Thymus (tissue), 11 donors: ENCODE measurements around the gene NUDT5. TPM values are rescaled to one million over a fixed set of nuclear protein-coding genes. Genes with fewer than 3 reads are reported as not detected.

ENCODE experiments used
- DNase-seq, 9 donors: peaks; one replicate each; pipeline ENCODE4 v3.0.0-alpha.2; 2013; ENCODE audit warnings: low spot score in 9 of 9, low read depth in 6 of 9, missing footprints in 1 of 9
- H3K27ac ChIP-seq, 2 donors: one replicate each; pipeline ENCODE4 v1.5.1; 2013; ENCODE audit warnings: control low read depth in 1 of 2, low read depth in 1 of 2, low read length in 1 of 2, mild to moderate bottlenecking in 1 of 2, moderate library complexity in 1 of 2
- H3K27me3 ChIP-seq, 2 donors: one replicate each; pipeline ENCODE4 v1.5.1; 2013; ENCODE audit warnings: low read length in 1 of 2; ENCODE audit not compliant: control insufficient read depth in 2 of 2, insufficient read depth in 1 of 2
- H3K36me3 ChIP-seq, 2 donors: one replicate each; pipeline ENCODE4 v1.5.1; 2013; ENCODE audit warnings: low read length in 1 of 2, mild to moderate bottlenecking in 1 of 2, moderate library complexity in 1 of 2; ENCODE audit not compliant: control insufficient read depth in 2 of 2, insufficient read depth in 2 of 2
- H3K4me1 ChIP-seq, 2 donors: one replicate each; pipeline ENCODE4 v1.5.1; 2013; ENCODE audit warnings: low read length in 2 of 2; ENCODE audit not compliant: control insufficient read depth in 2 of 2, insufficient read depth in 2 of 2
- H3K4me3 ChIP-seq, 2 donors: one replicate each; pipeline ENCODE4 v1.5.1; 2013; ENCODE audit warnings: low read length in 2 of 2, control low read depth in 1 of 2, mild to moderate bottlenecking in 1 of 2
- H3K9me3 ChIP-seq, 2 donors: one replicate each; pipeline ENCODE4 v1.5.1; 2013; ENCODE audit warnings: low read length in 1 of 2, mild to moderate bottlenecking in 1 of 2; ENCODE audit not compliant: control insufficient read depth in 2 of 2, insufficient read depth in 1 of 2
- WGBS: extraction: QIAGEN DNeasy Blood & Tissue Kit; methylation state at CpG from one replicate; pipeline ENCODE4 v1.1.7; 2013; 5-methylcytosine and 5-hydroxymethylcytosine counted together
- polyA plus RNA-seq: library from polyadenylated mRNA; stranded (reverse); fragments of 200-250 nt; gene quantifications from one replicate; pipeline ENCODE4 v1.2.3, GENCODE V29; 2013
- total RNA-seq: library from RNA; stranded (reverse); fragments of 120-200 nt; gene quantifications from one replicate; pipeline ENCODE4 v1.2.4, GENCODE V29; 2013
- donor health status: healthy.

NUDT5 gene
- total and polyA plus RNA-seq, 2 donors = 47.2 to 120 TPM

DNA sequence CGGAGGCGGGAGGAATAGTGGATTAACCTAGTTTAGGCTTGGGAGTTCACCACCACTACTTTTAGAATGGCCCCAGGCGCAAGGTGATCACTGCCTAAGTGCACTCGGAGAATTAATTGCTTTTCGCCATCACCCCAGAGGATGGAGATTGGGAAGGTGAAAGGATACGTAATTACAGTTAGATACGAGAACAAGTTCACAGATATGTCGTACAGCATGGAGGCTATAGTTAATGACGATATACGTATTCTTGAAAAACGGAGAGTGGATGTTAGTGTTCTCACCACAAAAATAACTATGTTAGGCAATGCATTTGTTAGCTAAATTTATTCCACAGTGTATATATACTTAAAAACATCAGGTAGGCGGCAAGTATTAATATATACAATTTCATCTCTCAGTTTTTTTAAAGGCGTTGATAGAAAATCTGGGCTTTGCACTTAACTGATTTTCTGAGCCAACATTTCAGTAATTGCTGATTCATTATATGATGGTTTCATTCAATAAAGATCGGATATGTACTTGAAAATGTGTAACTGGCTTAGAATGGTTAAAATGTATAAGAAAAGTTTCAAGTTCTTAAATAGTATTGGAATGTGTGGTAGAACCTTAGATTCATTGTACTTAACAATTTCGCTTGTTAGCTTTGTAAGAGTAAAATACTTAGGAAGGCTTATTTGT lies 980 bp upstream of the NUDT5 start:
- Histone ChIP-seq H3K27me3 (no peaks in the 10 kb centered on the region), H3K4me1 (peaks cover 19 to 24% of the 10 kb centered on the region in 2 donors), H3K9me3 (no peaks in the 10 kb centered on the region), H3K4me3 (peak overlapping the region; percentile 78 to 86), H3K36me3 (peaks cover 6 to 13% of the 10 kb centered on the region in 2 donors), H3K27ac (peak overlapping the region; percentile 95)
- WGBS = 12% methylated on average over 15 of the region's 15 CpGs
- no peak for DNase-seq

DNA sequence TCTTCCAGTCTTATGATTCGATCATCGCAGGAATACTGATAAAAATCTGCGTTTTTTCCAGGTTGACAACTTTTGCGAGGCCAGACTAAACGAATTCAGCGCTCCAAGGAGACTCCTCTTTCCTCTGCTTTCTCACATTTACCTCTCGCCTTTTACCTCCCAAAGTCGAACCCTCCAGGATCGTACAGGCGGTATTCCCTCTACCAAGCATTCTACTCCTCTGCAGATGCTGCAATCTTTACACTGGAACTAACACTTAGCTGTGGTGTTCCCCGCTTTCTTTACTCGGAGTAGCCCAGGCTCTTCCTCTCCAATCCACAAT lies 449 bp downstream of the NUDT5 start:
- Histone ChIP-seq H3K36me3 (peaks cover 3 to 15% of the 10 kb centered on the region in 2 donors), H3K9me3 (no peaks in the 10 kb centered on the region), H3K4me1 (peaks cover 9 to 15% of the 10 kb centered on the region in 2 donors), H3K27ac (peak overlapping the region; percentile 95), H3K4me3 (peak overlapping the region; percentile 78 to 86), H3K27me3 (no peaks in the 10 kb centered on the region)
- no peak for DNase-seq
- WGBS = under 1% methylated on average over 12 of the region's 12 CpGs

DNA sequence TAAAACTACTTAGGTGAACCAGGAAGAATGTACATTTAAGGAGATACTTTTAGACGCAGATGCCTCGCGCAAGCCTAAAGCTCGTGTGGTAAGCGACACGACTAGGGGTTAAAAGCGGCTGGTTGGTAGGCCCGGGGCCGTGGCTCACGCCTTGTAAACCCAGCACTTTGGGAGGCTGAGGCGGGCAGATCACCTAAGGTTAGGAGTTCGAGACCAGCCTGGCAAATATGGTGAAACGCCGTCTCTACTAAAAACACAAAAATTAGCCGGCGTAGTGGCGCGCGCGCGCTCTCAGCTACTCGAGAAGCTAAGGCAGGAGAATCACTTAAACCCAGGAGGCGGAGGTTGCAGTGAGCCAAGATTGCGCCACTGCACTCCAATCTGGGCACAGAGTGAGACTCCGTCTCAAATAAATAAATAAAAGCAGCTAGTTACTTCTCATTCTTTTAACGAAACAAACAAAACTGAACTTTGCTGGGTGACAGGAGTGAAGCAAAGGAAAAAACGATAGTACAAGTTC lies 879 bp downstream of the NUDT5 start:
- Histone ChIP-seq H3K27me3 (no peaks in the 10 kb centered on the region), H3K27ac (no peak overlapping the region), H3K36me3 (peaks cover 3 to 15% of the 10 kb centered on the region in 2 donors), H3K4me3 (peak overlapping the region; percentile 78 to 86), H3K4me1 (peaks cover 9 to 15% of the 10 kb centered on the region in 2 donors), H3K9me3 (no peaks in the 10 kb centered on the region)
- 15% methylated on average over 27 of the region's 27 CpGs for WGBS
- DNase-seq = peak in 1 of 9 donors; percentile 51

DNA sequence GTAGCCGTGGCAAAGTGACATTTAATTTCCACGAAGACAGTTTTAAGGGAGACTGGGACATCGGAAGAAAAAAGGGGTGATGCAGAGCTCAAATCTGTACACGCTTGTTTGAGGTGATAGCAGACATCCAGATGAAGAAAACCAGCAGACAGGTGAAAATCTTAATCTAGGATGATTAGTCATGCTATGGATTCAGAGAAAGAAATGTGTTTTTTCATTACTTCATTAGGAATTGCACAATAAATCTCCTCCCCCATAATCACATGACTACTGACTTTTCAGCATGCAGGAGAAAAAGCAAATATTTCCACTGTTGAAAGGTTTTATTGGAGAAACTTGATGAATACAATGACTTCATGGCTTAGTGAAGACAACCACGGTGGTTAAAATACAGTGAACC lies 2.5 kb downstream of the NUDT5 start:
- Histone ChIP-seq H3K4me1 (peaks cover 9 to 15% of the 10 kb centered on the region in 2 donors), H3K4me3 (no peak overlapping the region), H3K9me3 (no peaks in the 10 kb centered on the region), H3K36me3 (peaks cover 3 to 6% of the 10 kb centered on the region in 2 donors), H3K27me3 (no peaks in the 10 kb centered on the region), H3K27ac (no peak overlapping the region)
- whole genome bisulfite sequencing = 96% methylated on average over 5 of the region's 5 CpGs
- no peak for DNase-seq

DNA sequence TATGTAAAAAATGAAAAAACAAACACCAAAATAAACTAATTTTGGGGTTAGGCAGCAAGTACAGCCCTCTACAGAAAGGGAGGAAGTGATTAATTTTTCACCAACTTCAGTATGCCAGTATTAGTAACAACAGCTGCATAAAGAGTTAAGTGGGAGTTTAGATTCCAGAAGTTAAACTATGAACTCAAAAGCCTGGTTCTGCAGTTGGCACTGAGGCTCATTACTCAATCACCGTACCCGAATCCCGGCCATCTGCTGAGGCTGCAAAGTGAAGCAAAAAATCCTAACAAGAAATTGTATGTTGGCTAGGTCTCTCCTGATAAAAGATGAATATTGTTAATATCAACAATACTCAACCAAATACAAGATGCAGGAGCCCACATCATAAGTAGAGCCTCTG lies 4.0 kb downstream of the NUDT5 start:
- Histone ChIP-seq H3K4me3 (no peak overlapping the region), H3K4me1 (peaks cover 9% of the 10 kb centered on the region in 2 donors), H3K36me3 (peaks cover 12 to 13% of the 10 kb centered on the region in 2 donors), H3K27me3 (no peaks in the 10 kb centered on the region), H3K9me3 (no peaks in the 10 kb centered on the region), H3K27ac (no peak overlapping the region)
- no peak for DNase-seq
- WGBS = 91% methylated on average over 3 of the region's 3 CpGs

DNA sequence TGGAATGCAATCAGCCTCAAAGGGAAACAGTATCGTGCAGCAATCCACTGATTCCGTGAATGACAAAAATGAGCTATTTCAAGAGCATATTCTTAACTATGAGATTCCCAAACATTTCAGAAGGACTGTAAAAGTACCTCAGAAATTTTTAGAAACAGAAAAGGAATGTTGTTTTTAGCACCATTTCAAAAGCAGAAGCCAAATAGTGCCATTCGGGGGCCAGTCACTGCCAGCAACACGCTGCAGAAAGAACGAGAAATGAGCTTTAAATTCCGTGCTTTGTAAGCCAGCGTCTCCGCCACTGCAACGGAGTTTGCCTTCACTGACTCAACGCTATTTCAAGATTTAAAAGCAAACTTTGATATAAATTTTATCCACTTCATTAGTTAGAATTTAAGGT lies 6.3 kb downstream of the NUDT5 start:
- H3K27ac ChIP-seq = no peak overlapping the region
- H3K4me3 ChIP-seq = no peak overlapping the region
- DNase-seq = no peak
- H3K36me3 ChIP-seq = peaks cover 19 to 32% of the 10 kb centered on the region in 2 donors
- WGBS = 98% methylated on average over 10 of the region's 10 CpGs
- H3K4me1 ChIP-seq = peaks cover 5 to 7% of the 10 kb centered on the region in 2 donors
- no peaks in the 10 kb centered on the region for H3K9me3 ChIP-seq
- no peaks in the 10 kb centered on the region for H3K27me3 ChIP-seq

DNA sequence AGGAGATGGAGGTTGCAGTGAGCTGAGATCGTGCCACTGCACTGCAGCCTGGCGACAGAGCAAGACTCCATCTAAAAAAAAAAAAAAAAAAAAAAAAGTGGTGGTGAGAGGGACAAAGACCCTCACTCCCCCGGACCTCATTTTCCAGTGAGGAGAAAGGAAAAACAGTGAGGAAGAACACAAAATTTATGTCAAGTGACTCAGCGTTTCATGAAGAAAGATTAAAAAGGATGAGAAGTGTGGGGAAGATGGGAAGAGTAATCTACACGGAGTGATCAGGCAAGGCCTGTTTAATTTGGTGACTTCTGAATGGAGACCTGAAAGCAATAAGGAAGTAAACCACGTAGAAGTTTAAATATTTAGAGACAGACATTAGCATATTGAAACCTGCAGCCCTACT lies 7.0 kb downstream of the NUDT5 start:
- 89% methylated on average over 6 of the region's 6 CpGs for WGBS
- H3K4me1 ChIP-seq = no peaks in the 10 kb centered on the region
- H3K9me3 ChIP-seq = no peaks in the 10 kb centered on the region
- peaks cover 19 to 35% of the 10 kb centered on the region in 2 donors for H3K36me3 ChIP-seq
- no peak overlapping the region for H3K4me3 ChIP-seq
- H3K27me3 ChIP-seq = no peaks in the 10 kb centered on the region
- no peak for DNase-seq
- H3K27ac ChIP-seq = no peak overlapping the region

DNA sequence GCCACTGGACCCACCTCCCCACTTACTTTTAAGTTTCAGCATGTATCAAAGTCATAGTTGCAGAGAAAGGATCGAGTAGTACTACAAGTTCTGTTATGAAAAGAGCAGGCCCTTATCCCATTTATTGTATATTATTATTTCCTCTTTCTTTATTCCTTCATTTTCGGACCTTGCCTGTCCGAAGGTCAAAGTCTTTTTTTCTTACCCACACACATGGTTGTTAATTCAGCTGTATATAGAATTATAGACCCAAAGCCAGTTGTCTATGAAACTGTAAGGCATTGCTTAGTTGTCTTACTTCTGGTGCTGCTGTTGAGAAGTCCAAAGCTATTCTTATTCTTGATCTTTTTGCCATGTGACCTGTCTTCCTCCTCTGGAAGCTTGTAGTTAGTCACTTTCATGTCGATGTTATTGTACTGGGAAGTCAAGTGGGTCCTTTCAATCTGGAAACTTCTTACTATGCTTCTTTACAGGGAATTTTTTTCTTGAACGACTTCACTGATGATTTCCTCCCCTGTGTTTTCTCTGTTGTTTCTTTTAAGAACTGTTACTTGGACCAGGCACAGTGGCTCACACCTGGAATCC lies 8.3 kb downstream of the NUDT5 start:
- Histone ChIP-seq H3K4me1 (no peaks in the 10 kb centered on the region), H3K27ac (no peak overlapping the region), H3K36me3 (peaks cover 16 to 43% of the 10 kb centered on the region in 2 donors), H3K9me3 (no peaks in the 10 kb centered on the region), H3K4me3 (no peak overlapping the region), H3K27me3 (no peaks in the 10 kb centered on the region)
- WGBS = 94% methylated on average over 5 of the region's 5 CpGs
- DNase-seq = no peak

DNA sequence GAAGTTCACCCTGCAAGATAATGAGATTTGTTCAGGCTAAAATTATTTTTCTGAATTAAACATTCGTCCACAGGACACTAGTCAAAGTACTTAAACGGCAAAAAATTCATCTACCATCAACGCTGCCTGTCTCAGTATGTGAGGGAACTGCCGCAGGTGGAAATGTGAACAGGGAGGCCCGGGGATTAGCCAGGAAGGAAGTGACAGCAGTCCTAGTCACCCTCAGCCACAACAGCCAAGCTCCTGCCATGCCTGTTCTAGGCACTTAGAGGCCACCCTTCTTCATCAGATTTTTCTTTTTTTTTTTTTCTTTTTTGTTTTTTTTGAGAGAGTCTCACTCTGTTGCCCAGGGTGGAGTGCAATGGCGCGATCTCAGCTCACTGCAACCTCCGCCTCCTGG lies 9.4 kb downstream of the NUDT5 start:
- H3K4me1 ChIP-seq = no peaks in the 10 kb centered on the region
- no peak overlapping the region for H3K4me3 ChIP-seq
- DNase-seq = no peak
- peaks cover 22 to 46% of the 10 kb centered on the region in 2 donors for H3K36me3 ChIP-seq
- H3K27me3 ChIP-seq = no peaks in the 10 kb centered on the region
- H3K9me3 ChIP-seq = no peaks in the 10 kb centered on the region
- WGBS = 54% methylated on average over 8 of the region's 8 CpGs
- H3K27ac ChIP-seq = no peak overlapping the region
